Cardiac muscle cell (in vitro differentiated cells and primary cell): Measurements from ENCODE around the gene GEMIN5. TPM values are rescaled to one million over a fixed set of nuclear protein-coding genes. Genes with fewer than 3 reads are reported as not detected.
"Not testable (repeated sequence)": the region's sequence is repeated elsewhere in the genome, so short reads cannot be mapped to it uniquely, and the experiment has no call there.

Source experiments
- DNase-seq, 2 donors: peaks; one replicate each; pipeline versions ENCODE4 v3.0.0 to v3.0.0-alpha.2; 2010 to 2017; ENCODE audit warnings: low read depth in 1 of 2, low spot score in 1 of 2
- H3K27ac ChIP-seq: fragments of 200-600 bp; sonication (generic); 2 replicates; pipeline ENCODE4 v1.5.1; 2016
- H3K27me3 ChIP-seq: fragments of 200-600 bp; sonication (generic); 2 replicates; pipeline ENCODE4 v1.6.0; 2016; ENCODE audit warnings: control low read depth
- H3K36me3 ChIP-seq: fragments of 200-600 bp; sonication (generic); 2 replicates; pipeline ENCODE4 v1.5.1; 2016; ENCODE audit warnings: control low read depth
- H3K4me1 ChIP-seq: fragments of 200-600 bp; sonication (generic); 2 replicates; pipeline ENCODE4 v1.8.1; 2017; ENCODE audit warnings: low read depth, mild to moderate bottlenecking, mixed run types
- H3K4me3 ChIP-seq: fragments of 200-600 bp; sonication (generic); 2 replicates; pipeline ENCODE4 v1.5.1; 2016; ENCODE audit warnings: mild to moderate bottlenecking
- H3K9me3 ChIP-seq: fragments of 200-600 bp; sonication (generic); 2 replicates; pipeline ENCODE4 v1.5.1; 2017; ENCODE audit warnings: low read depth, mild to moderate bottlenecking, control low read depth
- polyA plus RNA-seq: library from polyadenylated mRNA; unstranded; fragments of >200 nt; fragmentation: Nextera tagmentation; extraction: Ambion mirVana; gene quantifications from 2 replicates; pipeline ENCODE4 v1.2.1, GENCODE V29; 2016
- total RNA-seq: library from RNA; depleted of rRNA; stranded (reverse); fragments of >200 nt; gene quantifications from 2 replicates; pipeline ENCODE4 v1.2.3, GENCODE V29; 2016
- TF ChIP-seq, protein P1 (sequence below): IDR thresholded peaks from 2 replicates; pipeline ENCODE4 v1.5.1; 2012; ENCODE audit warnings: low read depth, mild to moderate bottlenecking, low read length

GEMIN5 gene
- total and polyA plus RNA-seq, 2 experiments from 2014 or later: 10.8 to 17.4 TPM

DNA sequence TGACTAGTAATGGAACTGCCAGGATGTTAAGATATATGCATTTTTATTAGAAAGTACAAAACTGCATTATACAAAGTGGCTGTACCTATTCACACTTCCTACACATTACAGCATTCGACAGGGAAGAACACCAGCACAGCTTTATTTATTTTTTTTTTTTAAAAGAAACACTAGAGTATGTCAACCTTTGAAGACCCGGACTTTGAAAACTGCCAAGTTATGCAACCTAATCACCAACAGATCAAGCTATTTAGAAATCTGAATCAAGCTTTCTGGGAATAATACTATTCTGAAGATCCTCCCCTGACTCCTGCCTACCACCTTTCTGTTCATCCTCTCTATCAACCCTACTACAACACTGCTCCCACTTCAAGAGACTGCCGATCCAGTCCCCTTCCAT is 4.5 kb downstream of the GEMIN5 start:
- Histone ChIP-seq H3K27me3 (no peaks in the 10 kb centered on the region), H3K9me3 (no peaks in the 10 kb centered on the region), H3K36me3 (peaks cover 21% of the 10 kb centered on the region), H3K27ac (no peak overlapping the region), H3K4me1 (no peaks in the 10 kb centered on the region), H3K4me3 (no peak overlapping the region)
- TF ChIP-seq, protein P1, sequence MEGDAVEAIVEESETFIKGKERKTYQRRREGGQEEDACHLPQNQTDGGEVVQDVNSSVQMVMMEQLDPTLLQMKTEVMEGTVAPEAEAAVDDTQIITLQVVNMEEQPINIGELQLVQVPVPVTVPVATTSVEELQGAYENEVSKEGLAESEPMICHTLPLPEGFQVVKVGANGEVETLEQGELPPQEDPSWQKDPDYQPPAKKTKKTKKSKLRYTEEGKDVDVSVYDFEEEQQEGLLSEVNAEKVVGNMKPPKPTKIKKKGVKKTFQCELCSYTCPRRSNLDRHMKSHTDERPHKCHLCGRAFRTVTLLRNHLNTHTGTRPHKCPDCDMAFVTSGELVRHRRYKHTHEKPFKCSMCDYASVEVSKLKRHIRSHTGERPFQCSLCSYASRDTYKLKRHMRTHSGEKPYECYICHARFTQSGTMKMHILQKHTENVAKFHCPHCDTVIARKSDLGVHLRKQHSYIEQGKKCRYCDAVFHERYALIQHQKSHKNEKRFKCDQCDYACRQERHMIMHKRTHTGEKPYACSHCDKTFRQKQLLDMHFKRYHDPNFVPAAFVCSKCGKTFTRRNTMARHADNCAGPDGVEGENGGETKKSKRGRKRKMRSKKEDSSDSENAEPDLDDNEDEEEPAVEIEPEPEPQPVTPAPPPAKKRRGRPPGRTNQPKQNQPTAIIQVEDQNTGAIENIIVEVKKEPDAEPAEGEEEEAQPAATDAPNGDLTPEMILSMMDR: no peak
- no peak for DNase-seq

DNA sequence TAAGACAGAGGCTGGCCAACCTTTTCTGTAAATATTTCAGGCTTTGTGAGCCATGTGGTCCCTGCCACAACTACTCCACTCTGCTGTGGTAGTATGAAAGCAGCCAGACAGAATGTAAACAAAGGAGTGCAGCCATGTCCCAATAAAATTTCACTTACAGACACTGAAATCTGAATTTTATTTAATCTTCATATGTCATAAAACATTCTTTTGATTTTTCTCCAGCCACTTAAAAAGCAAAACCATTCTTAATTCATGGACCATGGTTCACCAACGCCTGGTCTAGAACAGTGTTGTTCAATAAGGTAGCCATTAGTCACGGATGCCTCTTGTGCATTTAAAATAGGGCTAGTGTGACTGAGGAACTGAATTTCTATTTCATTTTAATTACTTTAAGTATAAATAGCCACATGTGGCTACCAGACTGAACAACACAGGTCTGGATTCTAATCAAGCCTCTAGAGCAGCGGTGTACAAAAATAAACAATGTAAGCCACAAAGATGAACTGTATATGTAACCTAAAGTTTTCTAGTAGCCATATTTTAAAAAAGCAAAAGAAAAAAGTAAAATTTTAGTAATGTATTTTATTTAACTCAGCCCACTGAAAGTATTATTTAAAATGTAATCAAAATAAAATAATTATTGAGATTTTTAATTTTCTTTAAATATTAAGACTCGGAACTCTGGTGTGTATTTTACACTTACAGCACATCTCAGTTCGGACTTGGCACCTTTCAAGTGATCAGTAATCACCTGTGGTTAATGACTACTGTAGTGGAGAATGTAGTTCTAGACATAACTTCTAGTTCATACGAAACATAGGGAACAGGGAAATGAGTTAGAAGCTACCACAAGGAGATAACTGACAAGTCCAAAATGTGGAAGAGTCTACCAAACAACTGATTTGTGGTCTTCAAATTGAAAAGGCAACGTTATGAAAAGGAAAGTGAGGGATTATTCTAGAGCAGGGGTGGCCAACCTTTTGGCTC is 14.3 kb downstream of the GEMIN5 start:
- H3K4me3 ChIP-seq: no peak overlapping the region
- no peak overlapping the region for H3K27ac ChIP-seq
- TF ChIP-seq, protein P1: no peak
- no peaks in the 10 kb centered on the region for H3K4me1 ChIP-seq
- H3K9me3 ChIP-seq: no peaks in the 10 kb centered on the region
- no peaks in the 10 kb centered on the region for H3K27me3 ChIP-seq
- DNase-seq: no peak
- H3K36me3 ChIP-seq: peaks cover 67% of the 10 kb centered on the region

DNA sequence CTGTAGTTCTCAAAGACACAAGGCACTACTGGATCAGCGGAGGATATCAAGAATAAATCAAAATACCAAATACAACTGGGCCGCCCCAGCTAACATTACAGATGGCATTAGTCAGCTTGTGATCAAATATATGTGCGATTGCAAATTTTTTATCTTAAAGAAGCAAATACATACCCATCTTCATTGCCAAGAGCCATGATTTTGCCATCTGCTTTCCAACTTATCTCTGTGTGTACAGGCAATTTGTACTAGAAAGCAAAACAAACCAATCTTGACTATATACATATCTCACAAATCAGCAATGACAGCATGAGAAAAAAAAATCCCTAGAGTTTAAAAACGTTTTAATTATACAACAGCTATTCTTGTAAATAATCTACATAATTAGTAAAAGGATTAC is 20.3 kb downstream of the GEMIN5 start:
- TF ChIP-seq, protein P1: no peak
- no peak overlapping the region for H3K4me3 ChIP-seq
- DNase-seq: no peak
- H3K27ac ChIP-seq: no peak overlapping the region
- H3K27me3 ChIP-seq: no peaks in the 10 kb centered on the region
- H3K9me3 ChIP-seq: no peaks in the 10 kb centered on the region
- no peaks in the 10 kb centered on the region for H3K4me1 ChIP-seq
- H3K36me3 ChIP-seq: peaks cover 57% of the 10 kb centered on the region

DNA sequence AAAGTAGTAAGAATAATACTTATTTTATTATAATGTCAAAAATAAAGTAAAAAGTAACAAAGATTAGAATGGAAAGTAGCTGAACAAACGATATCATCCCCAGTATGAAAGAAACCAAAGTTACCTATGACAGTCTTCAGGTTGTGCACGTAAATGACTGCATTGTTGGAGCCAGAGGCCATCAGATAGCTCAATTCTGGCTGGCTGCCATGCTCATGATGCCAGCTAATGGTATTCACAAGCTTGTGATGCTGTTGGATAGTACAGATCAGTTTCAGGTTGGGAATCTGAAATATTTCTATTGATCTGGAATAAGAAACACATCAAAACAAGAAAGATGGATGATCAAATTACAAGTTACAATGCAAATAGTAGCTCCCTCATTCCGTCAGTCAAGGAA is 21.1 kb downstream of the GEMIN5 start:
- no peaks in the 10 kb centered on the region for H3K9me3 ChIP-seq
- H3K27ac ChIP-seq: no peak overlapping the region
- peaks cover 62% of the 10 kb centered on the region for H3K36me3 ChIP-seq
- no peak for DNase-seq
- TF ChIP-seq, protein P1: no peak
- no peak overlapping the region for H3K4me3 ChIP-seq
- no peaks in the 10 kb centered on the region for H3K4me1 ChIP-seq
- H3K27me3 ChIP-seq: no peaks in the 10 kb centered on the region

DNA sequence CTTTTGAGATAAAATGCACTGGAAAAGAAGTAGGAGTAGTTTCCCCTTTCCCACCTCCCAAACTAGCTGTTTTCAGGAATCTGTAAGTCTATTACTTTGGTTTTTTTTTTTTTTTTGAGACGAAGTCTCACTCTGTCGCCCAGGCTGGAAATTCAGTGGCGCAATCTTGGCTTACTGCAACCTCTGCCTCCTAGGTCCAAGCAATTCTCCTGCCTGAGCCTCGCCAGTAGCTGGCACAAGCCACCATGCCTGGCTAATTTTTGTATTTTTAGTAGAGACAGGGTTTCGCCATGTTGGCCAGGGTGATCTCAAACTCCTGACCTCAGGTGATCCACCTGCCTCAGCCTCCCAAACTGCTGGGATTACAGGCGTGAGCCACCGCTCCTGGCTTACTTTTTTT is 32.4 kb downstream of the GEMIN5 start:
- H3K4me1 ChIP-seq, H3K9me3 ChIP-seq, DNase-seq, H3K27me3 ChIP-seq, H3K4me3 ChIP-seq, H3K27ac ChIP-seq: not testable (repeated sequence)
- H3K36me3 ChIP-seq: peaks cover 56% of the 10 kb centered on the region

DNA sequence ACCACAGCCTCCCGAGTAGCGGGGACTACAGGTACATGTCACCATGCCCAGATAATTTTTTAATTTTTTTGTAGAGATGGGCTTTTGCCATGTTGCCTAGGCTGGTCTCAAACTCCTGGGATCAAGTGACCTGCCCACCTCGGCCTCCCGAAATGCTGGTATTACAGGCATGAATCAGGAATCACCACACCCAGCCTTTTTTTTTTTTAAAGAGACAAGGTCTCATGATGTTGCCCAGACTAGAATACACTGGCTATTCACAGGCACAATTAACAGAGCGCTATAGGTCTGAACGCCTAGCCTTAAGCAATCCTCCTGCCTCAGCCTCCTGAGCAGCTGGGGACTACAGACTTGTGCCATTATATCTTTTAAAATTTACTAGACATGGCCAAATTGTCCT is 36.1 kb downstream of the GEMIN5 start:
- H3K36me3 ChIP-seq: peaks cover 70% of the 10 kb centered on the region
- TF ChIP-seq, protein P1: no peak
- no peak overlapping the region for H3K4me3 ChIP-seq
- no peaks in the 10 kb centered on the region for H3K9me3 ChIP-seq
- H3K27ac ChIP-seq: no peak overlapping the region
- H3K4me1 ChIP-seq: no peaks in the 10 kb centered on the region
- H3K27me3 ChIP-seq: no peaks in the 10 kb centered on the region
- DNase-seq: no peak
